CD4-positive, alpha-beta T cell (primary cell): Measurements from ENCODE around the gene COX10. TPM values are rescaled to one million over a fixed set of nuclear protein-coding genes. Genes with fewer than 3 reads are reported as not detected.

Source experiments
- ATAC-seq: fragments of 200-7000 bp; cut with Tn5 transposase; one replicate; pipeline ENCODE4 v1.10.0; 2022; ENCODE audit warnings: mild to moderate bottlenecking; ENCODE audit not compliant: poor library complexity
- CTCF ChIA-PET: fragments of 350-600 bp; sonication (Branson Sonifier 250); formaldehyde crosslinking; loops from one replicate; lab custom pipeline; 2021; ENCODE audit warnings: antibody characterized with exemption, inconsistent platforms; lab: Charles Lee
- POLR2A ChIA-PET: fragments of 350-600 bp; sonication (Branson Sonifier 250); formaldehyde crosslinking; loops from one replicate; lab custom pipeline; 2021; ENCODE audit warnings: antibody characterized with exemption, inconsistent platforms; lab: Charles Lee
- DNase-seq, 14 experiments: peaks; one replicate each; pipeline ENCODE4 v3.0.0-alpha.2; 2013 to 2020; ENCODE audit warnings: mixed read lengths in 2 of 14
- H3K27ac ChIP-seq, 2 donors: one replicate each; pipeline versions ENCODE4 v1.5.1 to v1.7.0; 2013; ENCODE audit warnings: low read length in 2 of 2, low read depth in 1 of 2, mild to moderate bottlenecking in 1 of 2
- H3K27me3 ChIP-seq, 2 experiments: 1 replicate in 1 of 2; 2 replicates in 1 of 2; pipeline versions ENCODE4 v1.6.1 to v1.7.0; 2013; ENCODE audit warnings: low read length in 2 of 2, control low read depth in 1 of 2, mild to moderate bottlenecking in 1 of 2, moderate library complexity in 1 of 2; ENCODE audit not compliant: insufficient read depth in 2 of 2, control insufficient read depth in 1 of 2
- H3K36me3 ChIP-seq: one replicate; pipeline ENCODE4 v1.6.1; 2013; ENCODE audit warnings: low read length, control low read depth; ENCODE audit not compliant: insufficient read depth
- H3K4me1 ChIP-seq: one replicate; pipeline ENCODE4 v1.6.1; 2013; ENCODE audit warnings: low read length, control low read depth; ENCODE audit not compliant: insufficient read depth
- H3K4me3 ChIP-seq: one replicate; pipeline ENCODE4 v1.5.1; 2013; ENCODE audit warnings: mild to moderate bottlenecking, low read length, moderate library complexity
- H3K9me3 ChIP-seq, 2 experiments: 1 replicate in 1 of 2; 2 replicates in 1 of 2; pipeline versions ENCODE4 v1.6.1 to v1.7.0; 2013; ENCODE audit warnings: low read length in 2 of 2, mild to moderate bottlenecking in 2 of 2, control low read depth in 1 of 2, moderate library complexity in 1 of 2; ENCODE audit not compliant: control insufficient read depth in 1 of 2, insufficient read depth in 1 of 2
- H3K27ac Mint-ChIP-seq: one replicate; pipeline ENCODE4 v1.8.0; 2020; ENCODE audit warnings: mixed read lengths
- H3K27me3 Mint-ChIP-seq: one replicate; pipeline ENCODE4 v1.8.0; 2021; ENCODE audit warnings: mixed read lengths
- H3K36me3 Mint-ChIP-seq: one replicate; pipeline ENCODE4 v1.8.0; 2021; ENCODE audit warnings: low read depth, mixed read lengths
- H3K4me1 Mint-ChIP-seq: one replicate; pipeline ENCODE4 v1.8.0; 2021; ENCODE audit warnings: low read depth, mixed read lengths
- H3K4me3 Mint-ChIP-seq: one replicate; pipeline ENCODE4 v1.8.0; 2020; ENCODE audit warnings: mild to moderate bottlenecking, mixed read lengths
- H3K9me3 Mint-ChIP-seq: one replicate; pipeline ENCODE4 v1.8.0; 2020; ENCODE audit warnings: mixed read lengths
- CTCF ChIP-seq: fragments of 200-600 bp; IDR thresholded peaks from one replicate; pipeline ENCODE4 v1.8.0; 2022; ENCODE audit warnings: antibody characterized with exemption, mild to moderate bottlenecking
- intact Hi-C, 2 experiments: fragments of 100-400 bp; cut with DNase I in 1 of 2; cut with micrococcal nuclease in 1 of 2; formaldehyde crosslinking; loops; one replicate each; pipeline versions ENCODE4 v1.15.1 to v1.9.0; 2023 to 2025; cut with DNase I, micrococcal nuclease
- total RNA-seq, 174 experiments: library from RNA in 2 of 174; stranded (reverse) in 2 of 174; gene quantifications; one replicate each; pipeline ENCODE4 v1.2.3 and lab custom pipeline; 2021 to 2026

COX10 gene
- total RNA-seq, 2 experiments from 2014 or later = 9.1 to 9.9 TPM

GRCh38 chr17:14101976-14102375, 32.7 kb downstream of the COX10 start:
- H3K9me3 Mint-ChIP-seq = no peaks in the 10 kb centered on the region
- peaks cover 21% of the 10 kb centered on the region for H3K36me3 Mint-ChIP-seq
- no peaks in the 10 kb centered on the region for H3K27me3 ChIP-seq
- intact Hi-C loops = no loop called here
- no peak overlapping the region for H3K27ac Mint-ChIP-seq
- CTCF ChIA-PET = interaction anchor here (2.3 kb wide), 1 partner anchor 101 kb away, joined by 8 read pairs; no protein-coding TSS in a partner anchor
- POLR2A ChIA-PET = no interaction called here
- no peak overlapping the region for H3K4me3 ChIP-seq
- H3K4me3 Mint-ChIP-seq = no peak overlapping the region
- no peak for TF ChIP-seq CTCF
- H3K9me3 ChIP-seq = no peaks in the 10 kb centered on the region
- no peak for ATAC-seq
- no peak for DNase-seq
- H3K4me1 ChIP-seq = no peaks in the 10 kb centered on the region
- H3K4me1 Mint-ChIP-seq = peaks cover 6% of the 10 kb centered on the region
- peaks cover 6% of the 10 kb centered on the region for H3K36me3 ChIP-seq
- H3K27me3 Mint-ChIP-seq = no peaks in the 10 kb centered on the region
- H3K27ac ChIP-seq = no peak overlapping the region

- no peaks in the 10 kb centered on the region for H3K4me1 ChIP-seq
- no peak overlapping the region for H3K4me3 ChIP-seq
- Mint-ChIP-seq H3K27me3 (no peaks in the 10 kb centered on the region), H3K4me3 (no peak overlapping the region), H3K9me3 (no peaks in the 10 kb centered on the region), H3K27ac (no peak overlapping the region), H3K36me3 (peaks cover 30% of the 10 kb centered on the region), H3K4me1 (peaks cover 23% of the 10 kb centered on the region)
- DNase-seq = no peak
- no peaks in the 10 kb centered on the region for H3K9me3 ChIP-seq
- peaks cover 6% of the 10 kb centered on the region for H3K36me3 ChIP-seq
- no peaks in the 10 kb centered on the region for H3K27me3 ChIP-seq
- H3K27ac ChIP-seq = no peak overlapping the region
- TF ChIP-seq CTCF = no peak
- CTCF ChIA-PET = interaction anchor here (2.3 kb wide), 1 partner anchor 100 kb away, joined by 8 read pairs; no protein-coding TSS in a partner anchor
- POLR2A ChIA-PET = no interaction called here
- ATAC-seq = no peak
- intact Hi-C loops = no loop called here
Measured at GRCh38 chr17:14103836-14104235, 34.5 kb downstream of the COX10 start.

- no peaks in the 10 kb centered on the region for H3K27me3 Mint-ChIP-seq
- H3K27ac ChIP-seq = no peak overlapping the region
- H3K9me3 ChIP-seq = no peaks in the 10 kb centered on the region
- H3K36me3 ChIP-seq = peaks cover 6% of the 10 kb centered on the region
- intact Hi-C loops = loop anchor here in 1 of 2 experiments (5.0 kb wide), 1 partner anchor 242 kb away; no protein-coding TSS in a partner anchor
- H3K4me3 ChIP-seq = no peak overlapping the region
- no peak overlapping the region for H3K4me3 Mint-ChIP-seq
- H3K36me3 Mint-ChIP-seq = peaks cover 30% of the 10 kb centered on the region
- ATAC-seq = no peak
- no peaks in the 10 kb centered on the region for H3K9me3 Mint-ChIP-seq
- ChIA-PET CTCF (no interaction called here), POLR2A (no interaction called here)
- TF ChIP-seq CTCF = no peak
- H3K27me3 ChIP-seq = no peaks in the 10 kb centered on the region
- peaks cover 23% of the 10 kb centered on the region for H3K4me1 Mint-ChIP-seq
- no peak for DNase-seq
- no peak overlapping the region for H3K27ac Mint-ChIP-seq
- no peaks in the 10 kb centered on the region for H3K4me1 ChIP-seq
Measured at GRCh38 chr17:14104734-14105133, 35.4 kb downstream of the COX10 start.
